ENCODE measurements around the gene LINGO4. TPM values are rescaled to one million over a fixed set of nuclear protein-coding genes. Genes with fewer than 3 reads are reported as not detected.

The LINGO4 gene
- total RNA-seq, 2 donors from 2014 or later, result 0.20 TPM; not detected in 1

DNA sequence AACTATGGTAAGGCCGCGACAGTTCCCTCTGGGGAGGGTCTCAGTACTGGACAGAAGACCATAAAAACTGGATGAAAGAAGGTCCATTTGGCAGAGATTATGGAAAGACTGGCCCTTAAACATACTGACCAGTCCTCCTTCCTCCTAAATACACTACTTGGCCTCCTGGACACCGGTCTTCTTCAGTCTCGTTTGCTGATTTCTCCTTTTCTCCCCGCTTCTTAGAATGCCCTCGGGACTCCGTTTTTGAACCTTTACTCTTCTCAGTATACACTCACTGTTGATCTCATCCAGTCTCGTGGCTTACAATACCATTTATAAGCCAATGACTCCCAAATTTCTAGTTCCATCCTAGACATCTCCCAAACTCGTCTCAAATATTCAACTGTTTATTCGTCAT lies 41.2 kb downstream of the LINGO4 start:
- intact Hi-C loops (cut with DNase I, micrococcal nuclease), result no loop called here
- DNase-seq (no peak), ATAC-seq (no peak)

DNA sequence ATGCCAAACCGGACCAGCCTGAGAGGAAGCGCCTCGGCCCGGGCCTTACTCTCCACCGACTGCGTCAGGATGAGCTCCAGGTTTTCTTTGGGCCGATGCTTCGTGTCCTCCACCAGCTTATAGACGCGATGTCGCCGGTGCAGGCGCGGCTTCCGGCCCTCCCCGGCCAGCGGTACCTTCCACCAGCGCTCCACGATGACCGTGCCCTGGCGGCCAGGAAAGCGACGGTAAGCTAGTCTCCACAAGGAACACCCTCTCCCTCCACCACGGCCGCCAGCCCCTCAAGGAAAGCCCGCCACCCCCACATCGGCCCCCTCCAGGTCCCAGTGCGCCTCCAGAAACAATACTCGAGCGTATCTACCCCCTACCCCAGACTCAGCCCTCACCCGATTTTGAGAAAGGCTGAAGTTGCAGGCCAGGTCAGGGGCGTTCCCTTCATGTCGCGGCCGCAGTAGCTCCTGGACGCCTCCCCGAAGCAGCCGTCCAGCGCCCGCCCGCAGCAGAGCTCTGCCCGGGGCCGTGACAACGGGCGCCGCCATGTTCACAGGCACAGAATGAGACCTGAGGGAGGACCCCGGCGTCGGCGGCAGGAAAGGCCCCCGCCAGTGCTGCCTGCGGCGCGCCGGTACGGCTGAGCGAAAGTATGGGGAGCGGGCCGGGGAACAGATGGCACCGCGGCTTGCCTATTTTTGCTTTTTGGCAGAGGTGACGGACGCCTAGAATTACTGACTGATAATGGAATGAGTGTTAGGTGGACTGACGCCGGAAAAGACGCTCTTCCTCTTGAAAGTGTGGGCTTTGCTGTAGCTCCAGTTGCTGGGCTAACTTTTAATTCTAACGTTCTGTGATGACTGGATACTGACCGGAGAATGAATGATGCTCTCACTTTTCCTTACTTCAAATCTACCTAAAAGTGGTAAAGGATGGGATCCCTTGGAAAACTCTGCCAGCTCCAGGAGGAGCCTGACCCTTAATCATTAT lies 42.0 kb downstream of the LINGO4 start, which contains the start of gene MRPL9:
Gene MRPL9, minus strand, starts transcription at position 556 of the 981 bp plus-strand sequence. Its CDS starts 17 bp downstream, at position 539.
- peak; percentile 98 for ATAC-seq
- intact Hi-C loops (cut with DNase I, micrococcal nuclease), result no loop called here
- peak; percentile 73 to 88 for DNase-seq

- intact Hi-C loops (cut with DNase I, micrococcal nuclease), result no loop called here
- DNase-seq (no peak), ATAC-seq (no peak)
These were observed 44.4 kb downstream of the LINGO4 start for GRCh38 chr1:151760597-151761385.

DNA sequence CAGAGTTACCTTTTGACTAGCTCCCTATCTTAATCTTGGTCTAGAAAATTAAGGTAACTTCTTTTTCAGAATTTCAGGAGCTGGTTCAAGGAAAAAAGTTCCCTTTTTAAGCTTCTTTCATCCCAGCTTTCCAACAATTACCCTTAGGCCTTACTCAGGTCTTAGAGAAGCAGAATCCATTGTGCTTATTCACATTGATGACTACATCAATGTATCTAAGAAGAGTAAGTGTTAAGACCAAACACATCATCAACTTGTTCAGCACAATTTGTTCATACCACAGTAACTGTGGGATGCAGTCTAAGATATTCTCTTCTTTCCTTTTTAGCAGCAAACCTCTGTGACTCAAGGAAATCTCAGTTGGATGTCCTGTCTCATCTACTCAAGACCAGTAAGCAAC lies 46.0 kb downstream of the LINGO4 start:
- intact Hi-C loops (cut with DNase I, micrococcal nuclease), result no loop called here
- DNase-seq (no peak), ATAC-seq (no peak)

DNA sequence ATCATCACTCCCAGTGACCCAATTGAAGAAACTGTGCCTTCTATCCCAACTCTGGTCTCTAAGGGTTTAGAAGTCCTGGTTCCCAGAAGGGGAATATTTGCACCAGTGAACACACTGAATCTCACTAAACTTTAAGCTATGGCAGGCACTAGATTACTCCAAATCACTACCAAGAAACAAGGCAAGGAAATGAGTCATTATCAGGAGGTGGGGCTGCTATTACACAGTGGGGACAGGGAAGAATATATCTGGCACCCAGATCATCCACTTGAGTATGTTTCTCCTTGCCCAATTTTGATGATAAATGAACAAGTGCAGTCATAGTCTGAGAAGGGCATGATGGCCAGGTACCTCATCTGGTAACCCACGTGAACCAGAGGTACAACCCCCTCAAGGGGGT lies 48.9 kb downstream of the LINGO4 start:
- no peak for DNase-seq
- ATAC-seq, result no peak
- intact Hi-C loops (cut with DNase I, micrococcal nuclease), result no loop called here

Other genes starting within 250 kb of the LINGO4 start
- 10 to 100 TPM; 28.4 to 30.6 TPM for gene SNX27, start 193.4 kb downstream of the LINGO4 start, total RNA-seq
- 1 to 10 TPM; 2.2 to 2.4 TPM for gene CELF3, start 88.6 kb downstream of the LINGO4 start, total RNA-seq
- 1 to 10 TPM in 1 of 2 donors, under 1 TPM in 1; 0.67 to 1.6 TPM for gene RIIAD1, start 83.9 kb downstream of the LINGO4 start, total RNA-seq
- gene MRPL9, start 41.9 kb downstream of the LINGO4 start, total RNA-seq, result 10 to 100 TPM; 44.8 to 47.5 TPM
- 1 to 10 TPM; 3.3 to 7.2 TPM for gene TDRKH, start 14.9 kb downstream of the LINGO4 start, total RNA-seq
- gene RORC, start 26.4 kb upstream of the LINGO4 start, total RNA-seq, result 10 to 100 TPM; 18.3 TPM
- gene C2CD4D, start 34.4 kb upstream of the LINGO4 start, total RNA-seq, result under 1 TPM; 0.81 to 0.92 TPM
- gene THEM5, start 48.3 kb upstream of the LINGO4 start, total RNA-seq, result not detected
- 10 to 100 TPM in 1 of 2 donors, 1 to 10 TPM in 1; 7.3 to 11.0 TPM for gene THEM4, start 104.1 kb upstream of the LINGO4 start, total RNA-seq
- 1,000 to 10,000 TPM; 1,029 to 1,322 TPM for gene S100A10, start 188.4 kb upstream of the LINGO4 start, total RNA-seq
- gene S100A11, start 231.6 kb upstream of the LINGO4 start, total RNA-seq, result 100 to 1,000 TPM; 115 to 178 TPM